Measurements from ENCODE around the gene LCTL.

DNA sequence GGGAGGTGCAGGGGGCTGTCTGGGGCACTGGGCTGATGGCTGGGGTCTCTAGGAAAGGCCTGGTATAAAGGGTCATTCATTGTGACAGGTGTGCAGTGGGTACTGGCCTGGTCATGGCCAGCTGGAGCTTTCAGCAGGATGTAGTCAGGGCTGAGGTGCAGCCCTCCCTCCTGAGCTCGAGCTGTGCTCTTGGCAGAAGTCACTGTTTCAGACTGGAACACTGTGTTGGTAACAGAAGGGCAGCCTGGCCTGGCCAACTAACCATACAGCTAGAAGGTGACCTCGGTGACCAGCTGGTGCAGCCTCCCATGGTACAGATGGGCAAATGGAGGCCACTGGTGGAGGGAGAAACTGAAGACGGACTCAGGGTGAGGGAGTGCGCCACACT lies 34.4 kb upstream of the LCTL start:
- TF ChIP-seq CTCF (IDR thresholded peaks at IDR 0.05; ENCODE audit: insufficient read depth, low read depth, low read length) (no peak), EZH2 (IDR thresholded peaks at IDR 0.05; ENCODE audit: insufficient read depth, low read length) (no peak)
